CD1c-positive myeloid dendritic cell (primary cell): ENCODE results near the gene DYNC1H1.

ENCODE experiments used
- DNase-seq: peaks from one replicate; pipeline ENCODE4 v3.0.0-alpha.2; 2016; ENCODE audit errors: extremely low spot score

The DYNC1H1 gene

GRCh38 chr14:101964297-101965180 is at the start of gene DYNC1H1:
Gene DYNC1H1 (plus strand): TSS chr14:101964573. CDS start chr14:101964692, 119 bp downstream.
- DNase-seq = peak; percentile 97

- DNase-seq = no peak
Measured at GRCh38 chr14:101915871-101916815, 48.2 kb upstream of the DYNC1H1 start.

DNA sequence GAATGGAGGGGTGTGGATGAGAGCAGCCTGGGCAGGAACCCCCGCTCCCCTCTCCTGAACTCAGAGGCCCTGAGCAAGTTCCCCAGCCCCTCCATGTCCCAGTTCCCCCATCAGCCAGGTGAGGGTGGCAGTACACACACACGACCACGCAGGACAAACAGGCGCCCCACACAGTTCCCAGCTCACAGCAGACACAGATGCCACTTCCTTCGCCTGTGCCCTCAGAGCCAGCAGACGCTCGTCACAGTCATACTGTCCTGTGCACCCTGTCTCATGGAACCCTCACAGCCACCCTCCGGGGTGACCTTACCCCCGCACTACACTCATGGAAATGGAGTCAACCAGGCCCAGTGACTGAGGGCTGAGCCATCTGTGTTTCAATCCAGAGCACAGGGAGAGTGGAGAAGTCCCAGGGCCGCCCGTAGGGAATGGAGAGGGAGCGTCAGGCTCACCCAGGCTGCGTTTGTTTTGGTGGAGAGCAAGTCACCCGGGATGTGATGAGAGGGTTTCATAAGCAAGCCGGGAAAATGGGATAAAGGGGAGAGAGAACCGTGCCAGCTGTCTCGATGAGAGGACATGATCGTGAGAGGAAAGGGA is 47.5 kb upstream of the DYNC1H1 start:
- DNase-seq = no peak

DNA sequence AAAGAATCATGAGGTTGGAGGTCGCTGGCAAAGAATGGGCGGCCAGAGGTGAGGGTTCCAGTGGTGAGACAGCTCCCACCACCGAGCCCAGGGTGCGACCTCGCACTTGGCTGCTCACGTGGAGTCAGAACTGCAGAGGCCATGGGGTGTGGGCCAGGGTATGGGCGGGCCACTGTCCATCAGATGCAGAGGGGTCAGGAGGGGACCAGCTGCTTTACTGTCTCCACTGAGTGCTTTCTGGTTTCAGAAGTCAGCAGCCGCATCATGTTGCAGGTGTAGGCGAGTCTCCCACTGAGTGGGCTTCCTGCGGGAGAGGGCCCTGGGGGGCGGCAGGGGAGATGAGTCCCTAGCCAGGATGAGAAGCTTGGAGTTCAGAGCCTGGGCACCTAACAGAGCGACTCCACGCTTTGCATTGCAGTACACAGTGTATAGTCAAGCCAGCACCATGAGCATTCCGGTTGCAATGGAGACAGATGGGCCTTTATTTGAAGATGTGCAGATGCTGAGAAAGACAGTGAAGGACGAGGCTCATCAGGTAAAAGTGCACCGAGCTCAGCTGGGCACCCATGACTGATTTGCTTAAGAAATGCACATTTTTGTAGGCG is 46.9 kb upstream of the DYNC1H1 start:
- no peak for DNase-seq

DNA sequence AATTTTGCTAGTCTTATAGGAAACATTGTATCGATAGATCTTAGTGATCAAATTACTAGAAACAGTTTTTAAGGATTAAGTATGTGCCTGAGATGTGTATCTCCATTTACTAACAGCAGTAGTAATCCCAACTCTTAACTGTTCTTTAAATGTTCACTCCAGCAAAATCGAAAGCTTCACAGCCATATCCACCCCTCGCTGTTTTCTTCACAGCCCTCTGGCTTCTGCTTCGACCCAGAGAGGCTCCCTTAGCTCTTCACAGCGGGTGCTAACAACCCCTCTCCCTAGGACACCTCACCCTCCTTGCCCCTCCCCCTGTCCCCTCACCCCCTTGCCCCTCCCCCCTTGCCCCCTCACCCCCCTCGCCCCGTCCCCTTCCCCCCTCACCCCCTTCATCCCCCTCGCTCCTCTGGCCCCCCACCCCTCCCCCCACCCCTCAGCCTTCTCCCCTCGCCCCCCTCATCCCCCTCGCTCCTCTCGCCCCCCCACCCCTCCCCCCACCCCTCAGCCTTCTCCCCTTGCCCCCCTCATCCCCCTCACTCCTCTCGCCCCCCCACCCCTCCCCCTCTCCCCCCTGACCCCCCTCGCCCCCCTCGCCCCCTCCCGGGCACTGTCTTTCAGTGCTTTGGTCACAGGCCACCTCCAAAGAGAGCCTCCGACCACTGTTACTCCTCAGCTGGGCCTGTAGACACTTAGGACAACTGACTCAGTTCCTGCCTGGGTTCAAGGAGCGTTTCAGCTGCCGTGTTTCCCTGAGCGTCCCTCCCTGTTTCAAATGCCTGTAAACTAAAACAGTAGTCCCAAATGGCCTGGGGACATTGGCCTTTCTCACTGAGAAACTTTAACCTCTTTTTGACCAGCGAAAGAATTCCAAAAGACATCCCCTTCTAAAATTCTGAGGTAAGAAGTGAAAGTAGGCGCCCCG is 46.0 kb upstream of the DYNC1H1 start:
- no peak for DNase-seq

GRCh38 chr14:101920271-101920670 is 44.1 kb upstream of the DYNC1H1 start:
- no peak for DNase-seq

GRCh38 chr14:101922866-101923265 is 41.5 kb upstream of the DYNC1H1 start:
- no peak for DNase-seq

DNA sequence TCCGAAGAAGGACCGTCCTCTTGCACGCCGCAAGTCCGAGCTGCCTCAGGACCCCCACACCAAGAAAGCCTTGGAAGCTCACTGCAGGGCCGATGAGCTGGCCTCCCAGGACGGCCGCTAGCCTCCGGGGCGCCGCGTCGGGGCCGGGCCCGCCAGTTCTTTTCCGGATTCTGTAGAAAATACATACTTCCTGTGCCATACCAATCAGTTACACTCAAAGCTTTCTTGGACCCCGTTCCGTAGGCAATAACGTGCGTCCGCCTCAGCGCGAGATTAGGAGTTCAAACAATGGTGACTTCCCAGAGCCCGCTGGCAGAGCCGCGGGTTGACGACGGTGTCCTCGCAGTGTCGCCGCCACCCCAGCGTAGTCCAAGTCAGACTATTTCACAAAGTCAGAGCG is 39.2 kb upstream of the DYNC1H1 start:
- no peak for DNase-seq

- no peak for DNase-seq
Measured at GRCh38 chr14:101926085-101926484, 38.3 kb upstream of the DYNC1H1 start.

- no peak for DNase-seq
Measured at GRCh38 chr14:101926620-101927019, 37.8 kb upstream of the DYNC1H1 start.

DNA sequence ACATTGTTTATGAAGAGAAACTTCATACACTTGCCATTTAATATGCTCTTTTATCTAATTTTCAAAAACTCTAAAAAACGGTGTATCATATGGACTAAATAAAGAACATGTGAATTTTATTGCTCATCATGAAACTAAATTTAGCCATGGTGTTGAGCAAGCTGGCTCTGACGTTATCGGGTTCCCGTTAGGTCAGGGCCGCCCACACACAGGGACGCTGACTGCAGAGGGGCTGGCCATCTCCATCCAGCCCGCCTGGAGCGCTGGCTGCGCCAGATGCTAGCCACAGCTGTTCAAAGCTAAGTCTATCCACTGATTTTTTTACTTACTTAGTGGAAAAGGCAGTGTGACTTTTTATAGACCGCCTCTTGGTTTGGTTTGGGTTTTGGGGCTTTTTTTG is 36.5 kb upstream of the DYNC1H1 start:
- peak; percentile 97 for DNase-seq

GRCh38 chr14:101928415-101928841 is 35.9 kb upstream of the DYNC1H1 start:
- no peak for DNase-seq

DNA sequence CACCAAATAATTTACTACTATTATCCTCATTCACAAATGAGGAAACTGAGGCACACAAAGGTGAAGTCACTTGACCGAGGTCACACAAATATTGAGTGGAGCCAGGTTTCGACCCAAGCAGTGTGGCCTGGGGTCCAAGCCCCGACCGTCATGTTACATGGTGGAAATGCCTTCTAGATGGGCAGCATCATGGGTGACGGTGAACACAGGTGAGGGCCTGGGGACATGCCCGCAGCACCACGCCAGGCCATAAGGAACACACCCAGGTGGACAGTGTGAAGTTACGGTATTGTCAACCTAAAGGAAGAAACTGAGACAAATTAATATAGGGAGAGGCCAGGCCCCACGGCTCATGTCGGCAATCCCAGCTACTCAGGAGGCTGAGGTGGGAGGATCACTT is 35.3 kb upstream of the DYNC1H1 start:
- DNase-seq = no peak

DNA sequence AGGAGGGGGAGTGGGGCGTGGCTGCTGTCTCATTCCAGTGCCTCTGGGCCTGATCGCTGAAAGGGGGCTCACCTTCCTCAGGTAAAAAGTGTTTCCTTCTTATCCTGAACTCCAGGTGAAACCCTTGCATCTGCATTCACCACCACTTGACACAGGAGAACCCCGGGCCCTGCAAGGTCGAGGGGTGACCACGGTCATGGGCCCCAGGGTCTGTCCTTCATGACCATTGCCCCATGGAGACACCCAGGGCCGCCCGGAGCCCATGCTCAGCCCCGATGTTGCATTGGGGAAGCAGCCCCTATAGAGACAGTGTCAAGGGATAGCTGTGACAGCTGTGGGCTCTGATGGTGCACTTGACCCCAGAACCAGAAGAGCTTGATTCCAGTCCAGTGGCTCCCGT is 34.4 kb upstream of the DYNC1H1 start:
- no peak for DNase-seq

GRCh38 chr14:101932673-101933072 is 31.7 kb upstream of the DYNC1H1 start:
- no peak for DNase-seq

DNA sequence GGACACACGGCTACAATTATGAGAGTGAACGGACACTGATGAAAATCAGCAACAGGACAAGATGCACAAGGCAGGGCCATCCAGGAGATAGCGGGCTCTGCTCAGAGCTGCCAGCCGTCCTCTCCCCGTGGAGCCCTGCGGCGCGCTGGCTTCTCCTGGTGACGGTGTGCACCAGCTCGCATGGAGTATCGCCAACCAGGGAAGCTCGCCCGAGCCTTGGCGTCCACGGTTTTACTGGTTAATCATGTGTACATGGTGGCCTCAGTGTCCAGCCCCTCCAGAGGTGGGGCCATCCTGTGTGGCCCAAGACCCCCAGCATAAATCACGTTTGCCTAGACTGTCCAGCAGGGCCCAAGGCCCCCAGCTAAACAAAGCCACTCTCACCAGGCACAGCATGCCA is 31.2 kb upstream of the DYNC1H1 start:
- DNase-seq = no peak

- DNase-seq = peak; percentile 37
Measured at GRCh38 chr14:101934601-101935150, 29.7 kb upstream of the DYNC1H1 start.

GRCh38 chr14:101937926-101938767 is 26.2 kb upstream of the DYNC1H1 start:
- no peak for DNase-seq

- DNase-seq = no peak
Measured at GRCh38 chr14:101939646-101940170, 24.7 kb upstream of the DYNC1H1 start.
